ENCODE results near the gene GAS2L3.
"Not testable (repeated sequence)": the region's sequence is repeated elsewhere in the genome, so short reads cannot be mapped to it uniquely, and the experiment has no call there.

The GAS2L3 gene

DNA sequence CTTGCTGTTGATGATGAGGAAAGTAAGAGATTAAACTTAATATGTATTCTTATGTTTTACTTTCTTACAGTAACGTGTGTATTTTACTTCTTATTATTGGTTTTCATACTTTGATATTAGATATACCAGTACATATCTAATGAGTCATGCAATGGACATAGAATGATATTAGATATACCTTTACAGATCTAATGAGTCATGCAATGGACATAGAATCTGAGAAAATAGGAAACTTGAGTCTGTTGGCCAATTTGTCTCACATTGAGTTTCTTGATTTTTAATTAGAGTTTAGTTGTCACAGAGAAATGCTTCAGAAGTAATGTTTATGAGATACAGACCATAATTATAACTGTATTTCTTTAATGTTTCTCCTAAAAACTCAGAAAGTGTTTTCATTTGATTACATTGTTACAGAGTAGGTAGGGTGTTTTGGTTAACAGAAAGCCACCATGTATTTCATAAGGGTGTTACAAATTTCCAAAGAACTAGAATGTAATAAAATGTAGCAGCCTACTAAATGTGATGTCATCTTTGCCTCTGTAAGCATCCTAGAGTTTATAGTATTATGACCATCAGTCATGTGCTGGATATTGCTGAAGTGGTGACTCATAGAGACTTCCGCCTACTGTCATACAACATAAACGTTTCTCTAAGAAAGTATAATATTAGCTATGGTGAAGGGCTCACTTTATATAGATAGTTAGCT, 3.0 kb downstream of the GAS2L3 start:
- DNase-seq: no peak

DNA sequence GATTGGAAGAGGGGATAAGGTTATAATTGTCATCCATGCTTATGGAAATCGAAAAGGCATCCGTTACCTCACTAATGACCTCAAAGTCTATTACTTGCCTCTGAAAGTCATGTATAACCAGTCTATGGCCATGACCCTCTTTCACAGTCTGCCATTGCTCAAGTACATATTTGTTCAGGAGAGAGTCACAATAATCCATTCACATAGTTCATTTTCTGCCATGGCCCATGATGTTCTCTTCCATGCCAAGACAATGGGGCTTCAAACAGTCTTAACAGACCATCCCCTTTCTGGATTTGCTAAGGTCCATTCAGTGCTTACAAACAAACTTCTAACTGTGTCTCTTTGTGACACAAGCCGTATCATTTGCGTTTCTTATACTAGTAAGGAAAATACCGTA, 5.4 kb downstream of the GAS2L3 start:
- no peak for DNase-seq

DNA sequence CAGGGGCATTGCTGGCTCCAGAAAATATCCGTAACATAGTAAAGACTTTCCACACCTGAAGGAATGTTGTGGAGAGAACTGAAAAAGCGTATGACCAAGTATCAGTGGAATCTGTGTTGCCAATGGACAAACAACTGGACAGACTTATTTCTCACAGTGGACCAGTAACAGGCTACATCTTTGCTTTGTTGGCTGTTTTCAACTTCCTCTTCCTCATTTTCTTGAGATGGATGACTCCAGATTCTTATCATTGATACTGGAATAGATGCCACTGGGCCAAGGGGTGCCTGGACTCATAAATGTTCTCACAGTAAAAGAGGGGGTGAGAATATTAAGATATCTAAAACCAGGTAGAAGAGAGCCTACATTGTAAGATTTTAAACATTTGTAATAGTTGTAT, 6.4 kb downstream of the GAS2L3 start:
- no peak for DNase-seq

DNA sequence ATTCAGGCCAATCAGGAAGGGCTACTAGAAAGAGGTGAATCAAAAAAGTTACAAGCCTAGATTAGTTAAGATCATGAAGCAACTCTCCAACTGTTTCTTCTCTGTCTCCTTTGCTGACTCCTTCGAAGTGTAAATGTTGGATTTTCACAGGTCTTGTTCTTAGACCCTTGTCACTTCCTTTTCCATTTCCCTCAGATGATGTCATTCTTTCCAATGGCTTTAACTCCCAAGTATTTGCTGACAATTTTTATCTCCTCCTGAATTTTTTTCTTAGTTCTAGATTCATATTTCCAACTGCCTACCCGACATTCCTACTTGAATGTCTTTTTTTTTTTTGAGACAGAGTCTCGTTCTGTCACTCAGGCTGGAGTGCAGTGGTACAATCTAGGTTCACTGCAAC, 10.8 kb downstream of the GAS2L3 start:
- DNase-seq: no peak

DNA sequence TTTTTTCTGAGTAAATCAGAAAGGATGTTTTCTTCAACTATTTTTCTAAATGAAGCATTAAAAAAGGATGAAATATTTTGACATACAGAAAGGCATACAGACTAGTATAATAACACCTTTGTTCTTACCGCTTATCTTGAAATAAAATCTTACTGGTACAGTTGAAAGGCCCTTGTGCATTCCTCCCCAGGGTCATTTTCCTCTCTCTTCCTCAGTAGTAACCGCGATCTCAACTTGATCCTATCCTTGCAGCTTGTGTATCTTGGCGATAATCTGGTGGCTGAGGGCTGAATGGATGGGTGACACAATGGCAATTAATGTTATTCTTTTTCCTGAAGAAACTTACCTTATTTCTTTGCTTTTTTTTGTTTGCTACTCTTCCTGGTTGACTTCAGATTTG, 18.5 kb downstream of the GAS2L3 start:
- DNase-seq: no peak

DNA sequence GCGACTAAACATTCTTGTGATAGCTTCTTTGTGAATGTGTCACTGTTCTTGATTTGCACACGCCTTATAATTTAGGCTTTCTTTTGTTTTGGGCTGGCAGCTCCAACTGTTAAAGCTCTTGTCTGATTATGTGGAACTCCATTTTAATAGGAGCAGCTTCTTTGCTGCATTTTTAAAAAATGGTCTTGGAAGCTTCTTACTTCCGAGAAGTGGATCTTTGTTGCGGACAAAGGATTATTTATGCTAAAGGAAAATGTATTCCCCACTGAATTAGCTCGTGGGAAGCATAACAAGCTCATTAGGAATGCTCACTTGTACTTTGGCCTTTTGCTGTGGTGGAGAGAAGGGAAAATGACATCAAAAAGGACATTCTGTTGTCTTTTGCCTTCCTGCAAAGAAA, 20.0 kb downstream of the GAS2L3 start:
- no peak for DNase-seq

DNA sequence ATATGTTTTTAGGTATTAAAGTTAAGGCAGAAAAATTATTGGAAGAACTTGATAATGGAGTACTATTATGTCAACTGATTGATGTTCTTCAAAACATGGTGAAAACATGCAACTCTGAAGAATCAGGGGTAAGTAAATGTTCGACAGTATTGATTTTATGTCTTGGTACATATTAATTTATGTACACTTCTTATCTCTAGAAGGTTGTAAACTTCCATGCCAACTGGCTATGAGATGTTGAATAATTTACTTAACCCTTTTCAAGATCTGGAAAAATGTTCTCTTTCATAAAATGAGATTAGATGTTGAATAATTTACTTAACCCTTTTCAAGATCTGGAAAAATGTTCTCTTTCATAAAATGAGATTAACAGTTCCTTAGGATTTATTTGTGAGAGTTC, 28.1 kb downstream of the GAS2L3 start:
- no peak for DNase-seq

DNA sequence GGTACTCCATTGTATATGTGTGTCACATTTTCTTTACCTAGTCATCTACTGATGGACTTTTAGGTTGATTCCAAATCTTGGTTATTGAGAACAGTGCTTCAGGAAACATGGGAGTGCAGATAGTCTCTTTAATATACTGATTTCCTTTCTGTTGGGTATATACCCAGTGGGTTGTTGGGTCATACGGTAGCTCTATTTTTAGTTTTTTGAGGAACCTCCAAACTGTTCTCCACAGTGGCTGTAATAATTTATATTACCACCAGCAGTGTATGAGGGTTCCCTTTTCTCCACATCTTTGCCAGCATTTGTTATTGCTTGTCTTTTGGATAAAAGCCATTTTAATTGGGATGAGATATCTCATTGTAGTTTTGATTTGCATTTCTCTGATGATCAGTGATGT, 29.5 kb downstream of the GAS2L3 start:
- not testable (repeated sequence) for DNase-seq

DNA sequence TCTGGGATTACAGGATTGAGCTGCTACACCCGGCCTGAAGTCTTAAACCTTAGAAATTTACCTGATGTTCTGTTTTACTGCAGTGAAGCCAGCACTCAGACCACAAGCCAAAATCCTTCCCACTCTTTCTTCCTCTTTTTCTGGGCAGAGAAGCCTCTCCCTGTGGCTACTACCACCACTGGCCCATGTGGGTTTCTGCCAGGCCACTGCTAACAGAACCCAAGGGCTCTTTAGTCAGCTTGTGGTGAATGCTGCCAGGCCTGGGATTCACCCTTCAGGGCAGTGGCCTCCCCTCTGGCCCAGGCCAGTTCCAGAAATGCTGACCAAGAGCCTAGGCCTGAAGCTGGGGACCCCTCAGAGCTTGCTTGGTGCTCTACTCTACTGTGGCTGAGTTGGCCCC, 35.3 kb downstream of the GAS2L3 start:
- peak in 1 of 2 donors; percentile 12 for DNase-seq

DNA sequence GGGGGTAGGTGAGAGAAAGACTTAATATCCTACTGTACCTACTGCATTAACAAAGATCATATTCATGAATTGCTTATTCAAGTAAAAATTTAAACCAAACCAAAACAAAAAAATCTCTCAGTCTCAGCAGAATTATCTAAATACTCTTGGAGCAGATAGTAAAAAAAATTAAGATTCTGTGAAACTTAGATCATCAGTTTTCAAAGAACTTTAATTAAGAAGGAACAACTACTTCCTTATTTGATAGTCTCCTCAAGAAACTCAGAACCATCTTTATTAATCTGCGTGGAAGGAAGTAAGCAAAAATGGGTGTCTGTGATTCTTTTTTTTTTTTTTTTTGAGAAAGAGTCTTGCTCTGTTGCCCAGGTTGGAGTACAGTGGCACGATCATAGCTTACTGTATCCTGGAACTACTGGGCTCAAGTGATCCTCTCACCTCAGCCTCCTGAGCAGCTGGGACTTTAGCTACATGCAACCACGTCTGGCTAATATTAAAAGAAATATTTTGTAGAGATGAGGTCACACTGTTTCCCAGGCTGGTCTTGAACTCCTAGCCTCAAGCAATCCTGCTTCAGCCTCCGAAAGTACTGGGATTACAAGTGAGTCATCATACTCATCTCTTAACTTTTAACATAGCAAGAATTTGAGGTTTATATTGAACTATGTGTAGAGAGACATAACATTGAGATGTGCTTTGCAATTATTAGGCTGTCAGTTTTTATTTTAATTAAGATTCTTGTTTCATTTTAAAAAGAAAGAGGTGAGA, 37.4 kb downstream of the GAS2L3 start:
- DNase-seq: no peak

DNA sequence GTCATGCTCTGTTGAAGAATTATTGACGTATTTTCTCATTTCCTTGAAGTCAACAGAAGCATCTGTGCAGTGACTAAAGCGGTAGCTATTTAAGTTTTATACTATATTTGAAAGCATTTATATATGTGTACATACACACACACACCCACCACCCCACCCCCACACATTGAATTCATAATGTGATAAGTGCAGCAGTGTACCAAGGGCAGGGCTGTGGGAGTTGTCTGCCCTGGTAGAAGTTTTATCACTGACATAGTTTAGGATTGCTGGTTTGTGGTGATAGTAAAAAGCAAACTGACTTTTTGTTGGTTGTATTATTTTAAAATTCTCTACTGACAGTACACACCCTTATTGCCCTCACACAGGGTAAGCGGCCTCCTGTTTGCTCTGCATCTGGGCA, 39.1 kb downstream of the GAS2L3 start:
- DNase-seq: no peak

DNA sequence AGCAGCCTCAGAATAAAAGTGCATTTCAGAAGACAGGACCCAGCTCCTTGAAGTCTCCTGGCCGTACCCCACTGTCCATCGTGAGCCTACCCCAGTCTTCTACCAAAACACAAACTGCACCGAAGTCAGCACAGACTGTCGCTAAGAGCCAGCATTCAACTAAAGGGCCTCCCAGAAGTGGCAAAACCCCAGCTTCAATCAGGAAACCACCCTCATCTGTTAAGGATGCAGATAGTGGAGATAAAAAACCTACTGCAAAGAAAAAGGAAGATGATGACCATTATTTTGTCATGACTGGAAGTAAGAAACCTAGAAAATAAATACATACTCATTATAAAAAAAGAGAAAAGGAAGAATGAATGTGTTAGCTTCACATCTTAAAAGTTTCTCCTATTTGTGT, 51.1 kb downstream of the GAS2L3 start:
- no peak for DNase-seq

DNA sequence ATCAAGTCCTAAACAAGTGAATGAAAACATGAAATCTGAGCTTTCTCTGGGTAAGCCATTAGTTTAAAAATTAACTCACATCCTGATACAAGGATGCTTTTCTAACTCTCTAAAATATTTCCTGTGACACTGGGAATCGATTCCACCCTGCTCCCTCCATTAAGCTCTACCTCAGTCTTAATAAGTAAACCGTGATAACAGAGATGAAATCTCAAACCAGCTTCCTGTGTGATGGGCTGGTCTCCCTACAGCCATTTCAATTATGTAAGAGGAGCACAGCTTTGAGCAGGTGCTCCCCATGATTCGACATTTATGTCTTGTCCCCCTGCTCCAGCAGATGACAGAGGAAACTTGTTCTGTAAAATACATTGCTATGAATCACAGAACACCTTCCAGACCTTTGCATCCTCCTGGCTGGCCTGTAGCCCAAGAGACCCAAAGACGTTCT, 59.0 kb downstream of the GAS2L3 start:
- DNase-seq: no peak

DNA sequence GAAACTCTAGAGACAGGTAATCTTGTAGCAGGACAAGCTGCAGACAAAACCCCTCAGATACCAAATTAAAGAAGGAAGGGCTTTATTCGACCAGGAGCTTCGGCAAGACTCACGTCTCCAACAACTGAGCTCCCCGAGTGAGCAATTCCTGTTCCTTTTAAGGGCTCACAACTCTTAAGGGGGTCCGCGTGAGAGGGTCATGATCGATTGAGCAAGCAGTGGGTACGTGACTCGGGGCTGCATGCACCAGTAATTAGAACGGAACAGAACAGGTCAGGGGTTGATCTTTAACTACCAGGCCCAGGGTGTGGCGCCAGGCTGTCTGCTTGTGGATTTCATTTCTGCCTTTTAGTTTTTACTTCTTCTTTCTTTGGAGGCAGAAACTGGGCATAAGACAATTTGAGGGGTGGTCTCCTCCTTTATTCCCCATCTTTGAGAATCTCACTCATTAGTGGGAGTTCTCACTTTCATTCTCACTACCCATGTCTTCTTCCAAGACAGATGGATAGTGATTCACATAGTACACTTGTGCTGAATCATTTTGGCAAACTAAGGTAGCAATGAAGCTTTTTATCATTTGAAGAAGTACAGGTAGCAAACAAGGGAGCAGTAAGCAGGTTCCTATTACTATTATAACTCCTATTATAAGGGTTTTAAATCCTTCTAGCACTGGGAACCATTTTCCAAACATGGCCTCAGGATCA, 59.8 kb downstream of the GAS2L3 start:
- not testable (repeated sequence) for DNase-seq

DNA sequence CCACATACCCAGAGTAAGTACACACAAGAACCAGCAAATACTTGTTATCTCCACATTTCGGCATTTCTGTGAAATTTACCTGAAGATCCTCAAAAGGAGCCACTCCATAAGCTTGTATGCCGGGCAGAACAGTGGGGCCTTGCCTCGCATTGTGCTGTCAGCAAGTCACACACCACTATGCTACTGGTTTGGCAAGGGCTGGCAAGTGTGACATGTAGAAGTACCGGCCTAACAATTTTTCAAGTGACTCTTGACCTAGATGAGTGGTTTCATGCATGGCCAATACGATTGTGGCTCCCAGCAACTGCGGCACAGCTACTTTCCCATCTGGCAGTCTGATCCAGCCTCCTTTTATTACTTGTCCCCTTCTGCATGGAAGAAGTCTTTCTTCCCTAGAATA, 69.8 kb downstream of the GAS2L3 start:
- no peak for DNase-seq

DNA sequence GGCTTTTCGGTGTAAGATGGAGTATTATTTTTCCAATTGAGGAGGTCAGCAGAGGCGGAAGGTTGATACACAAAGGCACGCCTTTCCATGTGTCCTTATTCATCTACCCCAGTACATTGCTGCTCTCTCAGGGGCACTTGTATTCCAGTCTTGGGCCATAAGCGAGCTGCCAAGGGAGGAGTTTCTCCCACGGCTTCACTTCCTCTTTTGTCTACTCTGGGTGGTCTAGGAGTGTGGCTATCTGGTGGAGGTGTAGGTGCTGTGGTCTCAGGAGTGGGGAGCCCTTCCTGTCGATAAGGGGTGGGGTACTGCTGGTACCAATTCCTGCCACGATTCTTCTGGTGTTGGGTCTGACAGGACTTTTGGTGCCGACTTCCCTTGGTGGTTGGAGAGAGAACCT, 73.4 kb downstream of the GAS2L3 start:
- DNase-seq: no peak

DNA sequence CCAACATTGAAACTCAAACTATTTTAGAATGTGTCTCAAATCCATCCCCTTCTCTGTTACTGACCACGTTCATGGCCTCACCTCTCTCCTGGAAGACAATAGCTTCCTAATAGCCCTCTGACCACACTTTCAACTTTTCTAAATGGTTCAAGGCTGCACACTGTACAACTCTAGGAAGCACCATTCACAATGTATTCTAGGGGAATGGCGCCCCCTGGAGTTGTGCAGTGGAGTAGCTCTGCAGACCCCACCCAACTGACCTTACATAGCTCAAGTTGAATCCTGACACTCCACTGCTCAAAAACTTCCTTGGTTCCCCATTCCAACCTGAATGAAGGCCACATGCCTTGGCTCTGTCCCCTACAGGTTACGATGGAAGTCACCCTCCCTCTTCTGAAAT, 77.6 kb downstream of the GAS2L3 start:
- no peak for DNase-seq

DNA sequence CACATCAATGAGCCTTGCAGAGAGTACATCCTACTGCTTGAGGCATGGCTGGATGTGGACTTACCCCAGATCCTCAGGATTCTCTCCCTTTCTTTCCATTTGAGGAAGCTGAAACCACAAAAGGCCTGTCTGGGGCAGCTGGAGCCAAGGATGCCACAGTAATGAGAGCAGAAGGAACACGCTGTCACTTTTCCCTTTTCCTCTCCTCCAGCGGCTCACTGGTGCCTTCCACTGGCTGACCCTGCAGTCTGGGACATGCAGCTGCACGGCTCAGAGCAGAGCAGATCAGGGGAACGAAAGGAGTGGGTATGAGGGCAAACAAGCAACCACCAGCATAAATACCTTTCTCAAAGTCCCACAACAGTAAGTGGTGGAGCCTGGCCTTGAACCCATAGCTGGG, 78.2 kb downstream of the GAS2L3 start:
- DNase-seq: no peak

DNA sequence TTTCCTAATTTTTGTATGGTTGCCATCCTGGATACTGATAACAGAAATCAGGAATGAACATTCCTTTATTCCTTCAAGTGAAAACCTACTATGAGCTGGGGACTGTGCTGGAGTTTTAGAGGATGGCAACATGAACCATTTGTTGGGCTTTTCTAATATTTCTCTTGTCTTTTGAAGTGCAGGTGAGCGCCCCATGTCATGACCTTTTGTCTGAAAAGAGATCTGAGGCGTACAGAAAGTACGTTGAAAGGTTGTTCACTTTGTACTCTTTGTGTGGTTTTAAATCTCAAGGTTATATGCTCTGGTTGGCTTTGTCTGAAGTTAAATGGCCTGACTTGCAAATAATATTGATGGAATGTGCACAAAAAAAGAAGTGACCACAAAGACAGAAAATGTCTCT, 79.0 kb downstream of the GAS2L3 start:
- DNase-seq: no peak

DNA sequence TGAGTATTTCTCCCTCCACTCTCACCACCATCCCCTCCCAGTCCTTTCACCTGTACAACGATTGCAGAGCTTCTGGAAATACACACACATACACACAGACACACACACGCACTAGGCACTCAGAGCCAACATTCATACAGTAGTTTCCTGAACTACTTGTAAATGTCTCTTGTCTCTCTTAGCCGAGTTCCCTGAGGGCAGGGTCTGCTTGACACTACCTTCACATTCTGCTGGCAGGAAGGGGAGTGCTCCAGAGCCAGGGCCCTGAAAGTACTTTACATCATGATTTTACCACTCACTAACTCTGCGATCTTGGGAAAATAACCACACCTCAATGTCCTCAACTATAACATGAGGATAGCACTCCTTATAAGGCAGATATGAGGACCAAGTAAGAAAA, 82.7 kb downstream of the GAS2L3 start:
- no peak for DNase-seq

DNA sequence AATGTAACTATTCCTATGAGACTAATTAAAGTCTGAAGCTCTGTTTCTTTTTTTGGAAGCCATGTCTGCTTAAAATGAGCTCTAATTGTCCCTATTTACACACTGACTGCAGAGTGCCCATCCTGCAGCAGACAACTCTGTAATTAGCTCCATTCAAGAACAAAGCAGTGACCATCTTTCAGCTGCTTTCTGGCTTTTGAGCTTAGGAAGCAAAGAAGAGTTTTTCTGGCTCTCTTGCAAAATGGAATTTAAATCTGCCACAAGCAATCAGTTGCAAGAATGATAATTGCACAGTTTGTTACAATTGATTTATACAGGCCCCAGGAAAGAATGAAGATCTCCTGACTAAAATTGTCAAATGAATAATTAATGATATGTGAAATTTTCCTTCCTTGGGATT, 83.4 kb downstream of the GAS2L3 start:
- DNase-seq: no peak

DNA sequence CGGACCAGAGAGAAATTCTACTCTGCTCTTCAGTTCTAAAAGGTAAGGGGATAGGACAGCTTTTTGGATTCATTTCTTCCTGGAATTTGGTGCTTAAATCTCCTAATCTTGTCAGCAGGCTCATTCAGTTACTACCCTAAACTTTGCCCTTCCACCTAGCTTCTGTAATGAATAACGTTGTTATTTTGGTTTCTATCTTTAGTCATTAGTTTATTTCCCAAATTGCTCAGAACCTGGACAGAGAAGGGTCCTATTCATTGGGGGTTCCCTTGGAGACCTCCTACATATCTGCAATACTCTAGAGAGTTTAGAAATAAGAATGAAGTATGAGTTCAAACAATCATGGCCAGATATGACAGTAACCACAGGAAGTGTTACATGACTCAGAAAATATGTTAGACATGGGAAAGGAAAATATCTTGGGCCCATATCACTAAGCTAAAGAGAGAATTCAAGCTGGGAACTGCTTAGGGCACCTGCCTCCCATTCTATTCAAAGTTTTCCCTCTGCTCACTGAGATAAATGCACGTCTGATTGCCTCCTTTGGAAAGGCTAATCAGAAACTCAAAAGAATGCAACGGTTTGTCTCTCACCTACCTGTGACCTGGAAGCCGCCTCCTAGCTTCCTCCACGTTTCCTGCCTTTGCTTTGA, 87.9 kb downstream of the GAS2L3 start:
- DNase-seq: no peak

DNA sequence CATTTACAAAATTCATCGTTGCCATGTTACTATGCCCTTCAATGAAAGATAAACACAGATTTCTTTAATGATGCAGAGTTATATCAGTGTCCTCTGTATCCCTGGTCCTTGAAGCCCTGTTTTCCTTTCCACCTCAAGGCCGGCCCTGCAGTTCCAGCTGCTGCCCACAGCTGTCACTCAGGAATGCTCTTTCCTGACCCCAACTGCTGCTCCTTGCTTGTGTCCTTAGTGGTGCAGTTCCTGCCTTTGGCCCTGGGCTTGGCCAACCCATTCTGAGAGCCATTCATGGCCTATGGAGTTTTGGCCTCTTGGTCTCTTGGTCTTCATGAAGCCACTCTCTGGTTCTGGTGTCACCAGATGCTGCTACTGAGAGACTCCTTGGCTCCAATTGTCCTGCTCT, 93.1 kb downstream of the GAS2L3 start:
- DNase-seq: no peak

All from CD4-positive, alpha-beta T cell treated with Interleukin-1 beta for 1 hour (primary cell).